Measurements from ENCODE around the gene SLC10A4.
A peak's percentile ranks its signal among the peaks of the same experiment; 100 is the strongest.

Gene SLC10A4

DNA sequence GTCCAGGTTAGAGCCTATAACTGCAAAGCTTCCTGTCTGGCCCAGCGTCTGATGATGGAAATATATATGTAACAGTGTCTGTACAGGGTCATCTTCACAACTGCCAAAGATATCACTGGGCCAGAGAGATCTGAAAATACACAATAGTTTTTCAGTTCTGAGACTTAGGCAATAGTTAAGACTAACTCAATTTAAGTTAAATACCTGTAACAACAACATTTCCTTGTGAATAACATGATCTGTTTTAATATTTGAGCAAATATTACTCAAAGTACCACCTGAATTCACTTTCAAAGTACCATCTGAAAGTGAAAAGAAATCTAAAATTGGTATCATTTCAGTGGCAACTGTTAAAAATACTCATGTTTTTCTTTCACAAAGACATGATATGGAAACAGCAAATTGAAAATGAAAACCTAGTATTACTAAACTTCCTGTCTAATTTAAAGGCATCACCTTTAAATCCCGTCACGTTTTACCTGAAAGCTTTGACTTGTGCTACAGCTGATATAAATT, 16.5 kb downstream of the SLC10A4 start:
- peaks cover 52% of the 10 kb centered on the region for H3K4me1 ChIP-seq (ENCODE audit: low read depth, poor library complexity, severe bottlenecking)
- no peaks in the 10 kb centered on the region for H3K79me2 ChIP-seq (ENCODE audit: insufficient read depth, low read depth)
- no peaks in the 10 kb centered on the region for H4K20me1 ChIP-seq (ENCODE audit: insufficient read depth)
- TF ChIP-seq, protein P1, sequence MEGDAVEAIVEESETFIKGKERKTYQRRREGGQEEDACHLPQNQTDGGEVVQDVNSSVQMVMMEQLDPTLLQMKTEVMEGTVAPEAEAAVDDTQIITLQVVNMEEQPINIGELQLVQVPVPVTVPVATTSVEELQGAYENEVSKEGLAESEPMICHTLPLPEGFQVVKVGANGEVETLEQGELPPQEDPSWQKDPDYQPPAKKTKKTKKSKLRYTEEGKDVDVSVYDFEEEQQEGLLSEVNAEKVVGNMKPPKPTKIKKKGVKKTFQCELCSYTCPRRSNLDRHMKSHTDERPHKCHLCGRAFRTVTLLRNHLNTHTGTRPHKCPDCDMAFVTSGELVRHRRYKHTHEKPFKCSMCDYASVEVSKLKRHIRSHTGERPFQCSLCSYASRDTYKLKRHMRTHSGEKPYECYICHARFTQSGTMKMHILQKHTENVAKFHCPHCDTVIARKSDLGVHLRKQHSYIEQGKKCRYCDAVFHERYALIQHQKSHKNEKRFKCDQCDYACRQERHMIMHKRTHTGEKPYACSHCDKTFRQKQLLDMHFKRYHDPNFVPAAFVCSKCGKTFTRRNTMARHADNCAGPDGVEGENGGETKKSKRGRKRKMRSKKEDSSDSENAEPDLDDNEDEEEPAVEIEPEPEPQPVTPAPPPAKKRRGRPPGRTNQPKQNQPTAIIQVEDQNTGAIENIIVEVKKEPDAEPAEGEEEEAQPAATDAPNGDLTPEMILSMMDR (conservative IDR thresholded peaks at IDR 0.05; ENCODE audit: low read depth, low read length), result no peak
- peak overlapping the region; percentile 37; the same call in 1 of the 2 replicates for H3K4me2 ChIP-seq
- no peak overlapping the region for H3K9ac ChIP-seq
- no peaks in the 10 kb centered on the region for H3K36me3 ChIP-seq (ENCODE audit: insufficient read depth)
- H3K27ac ChIP-seq, result no peak overlapping the region
- H3K27me3 ChIP-seq (ENCODE audit: insufficient read depth, low read depth), result no peaks in the 10 kb centered on the region
- no peak overlapping the region for H2AFZ ChIP-seq (ENCODE audit: low read depth)
- H3K4me3 ChIP-seq (IDR thresholded peaks at IDR 0.05; ENCODE audit: insufficient read depth, low read depth, low read length), result no peak overlapping the region

DNA sequence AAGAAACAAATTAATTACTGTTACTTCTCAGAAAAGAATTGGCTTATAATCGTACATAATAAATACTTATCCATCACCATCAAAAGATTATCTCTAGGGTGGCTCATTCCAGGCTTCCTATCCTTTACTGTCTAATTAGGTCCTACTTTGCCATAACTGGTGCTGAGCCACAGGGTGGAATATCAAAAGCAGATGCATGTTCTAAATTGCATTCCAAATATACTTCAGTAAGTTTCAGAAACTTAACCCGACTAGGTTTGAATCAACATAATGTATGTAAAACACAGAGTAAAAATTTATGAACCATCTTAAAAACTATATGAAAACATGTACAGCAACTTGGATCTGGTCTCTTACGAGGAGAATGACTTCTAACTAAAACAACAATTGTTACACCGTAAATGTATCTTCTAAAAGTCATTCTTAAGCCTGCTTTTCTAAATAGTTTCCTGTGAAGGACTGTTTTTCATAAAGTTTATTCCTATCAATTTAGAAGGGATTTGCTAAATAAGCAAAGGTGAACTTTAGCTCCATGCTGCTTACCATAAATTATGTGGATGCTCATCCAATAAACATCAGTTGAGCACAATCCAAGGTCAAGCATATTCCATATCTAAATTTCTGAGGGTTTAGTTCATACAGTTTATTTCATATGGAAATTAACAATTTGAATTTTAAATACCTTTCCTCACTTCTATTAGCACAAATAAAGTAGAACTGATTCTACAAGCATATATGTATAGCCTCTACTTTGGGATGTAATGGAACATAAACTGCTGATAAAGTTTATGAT, 20.3 kb downstream of the SLC10A4 start:
- H3K4me2 ChIP-seq, result peak overlapping the region; percentile 43

DNA sequence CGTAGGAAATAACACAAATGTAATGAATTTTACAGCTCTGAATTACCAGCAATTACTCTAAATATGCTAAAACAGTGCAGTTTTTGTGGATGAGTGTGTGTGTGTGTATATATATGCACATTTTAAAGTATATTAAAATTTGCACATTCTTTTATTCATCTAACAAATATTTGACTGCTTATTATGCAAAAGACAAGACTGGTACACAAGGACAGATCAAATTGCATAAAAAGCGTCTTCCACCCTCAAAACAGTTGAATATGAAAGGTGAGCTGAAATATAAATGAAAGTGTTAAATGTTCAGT, 20.8 kb downstream of the SLC10A4 start:
- TF ChIP-seq, protein P1 (conservative IDR thresholded peaks at IDR 0.05; ENCODE audit: low read depth, low read length), result no peak
- Histone ChIP-seq H3K27ac (peak overlapping the region; percentile 74), H3K4me1 (ENCODE audit: low read depth, poor library complexity, severe bottlenecking) (peaks cover 60% of the 10 kb centered on the region), H3K27me3 (ENCODE audit: insufficient read depth, low read depth) (no peaks in the 10 kb centered on the region), H3K4me3 (IDR thresholded peaks at IDR 0.05; ENCODE audit: insufficient read depth, low read depth, low read length) (no peak overlapping the region), H3K36me3 (ENCODE audit: insufficient read depth) (no peaks in the 10 kb centered on the region), H4K20me1 (ENCODE audit: insufficient read depth) (no peaks in the 10 kb centered on the region), H3K4me2 (peak overlapping the region; percentile 43), H3K9ac (peak overlapping the region; percentile 45), H2AFZ (ENCODE audit: low read depth) (no peak overlapping the region), H3K79me2 (ENCODE audit: insufficient read depth, low read depth) (no peaks in the 10 kb centered on the region)

More for the DNA sequence above, 20.3 kb downstream of the SLC10A4 start:
- Histone ChIP-seq H3K27me3 (ENCODE audit: insufficient read depth, low read depth) (no peaks in the 10 kb centered on the region), H4K20me1 (ENCODE audit: insufficient read depth) (no peaks in the 10 kb centered on the region), H3K4me3 (IDR thresholded peaks at IDR 0.05; ENCODE audit: insufficient read depth, low read depth, low read length) (no peak overlapping the region), H3K27ac (peak overlapping the region; percentile 74), H2AFZ (ENCODE audit: low read depth) (no peak overlapping the region), H3K9ac (peak overlapping the region; percentile 45; the same call in 1 of the 2 replicates), H3K79me2 (ENCODE audit: insufficient read depth, low read depth) (no peaks in the 10 kb centered on the region), H3K36me3 (ENCODE audit: insufficient read depth) (no peaks in the 10 kb centered on the region), H3K4me1 (ENCODE audit: low read depth, poor library complexity, severe bottlenecking) (peaks cover 60% of the 10 kb centered on the region)
- TF ChIP-seq, protein P1 (conservative IDR thresholded peaks at IDR 0.05; ENCODE audit: low read depth, low read length), result no peak

DNA sequence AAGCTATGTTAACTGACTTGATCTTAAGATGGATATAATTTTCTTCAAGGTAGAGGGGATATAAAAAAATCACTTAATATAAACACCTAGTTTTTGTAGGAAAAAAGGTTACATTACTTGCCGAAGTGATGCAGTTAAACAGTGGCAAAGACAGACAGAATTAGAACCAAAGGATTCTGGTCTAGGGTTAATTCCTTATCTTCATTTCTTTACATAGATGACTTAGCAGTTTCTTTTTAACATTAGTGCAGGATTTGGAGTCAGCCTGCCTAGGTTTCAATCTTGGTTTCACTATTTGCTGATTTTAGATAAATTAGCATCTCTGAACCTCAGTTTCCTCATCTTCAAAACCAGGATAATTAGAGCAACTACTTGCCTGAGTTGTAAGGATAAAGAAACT, 21.2 kb downstream of the SLC10A4 start:
- Histone ChIP-seq H3K36me3 (ENCODE audit: insufficient read depth) (no peaks in the 10 kb centered on the region), H2AFZ (ENCODE audit: low read depth) (no peak overlapping the region), H3K4me1 (ENCODE audit: low read depth, poor library complexity, severe bottlenecking) (peaks cover 59% of the 10 kb centered on the region), H3K4me2 (peak overlapping the region; percentile 43), H3K27ac (peak overlapping the region; percentile 74), H3K27me3 (ENCODE audit: insufficient read depth, low read depth) (no peaks in the 10 kb centered on the region), H3K79me2 (ENCODE audit: insufficient read depth, low read depth) (no peaks in the 10 kb centered on the region), H3K4me3 (IDR thresholded peaks at IDR 0.05; ENCODE audit: insufficient read depth, low read depth, low read length) (no peak overlapping the region), H4K20me1 (ENCODE audit: insufficient read depth) (no peaks in the 10 kb centered on the region), H3K9ac (peak overlapping the region; percentile 45)
- TF ChIP-seq, protein P1 (conservative IDR thresholded peaks at IDR 0.05; ENCODE audit: low read depth, low read length), result no peak
